Right lobe of liver (tissue), 6 donors: Measurements from ENCODE around the gene TTC28. TPM values are rescaled to one million over a fixed set of nuclear protein-coding genes. Genes with fewer than 3 reads are reported as not detected.
"Not testable (repeated sequence)": the region's sequence is repeated elsewhere in the genome, so short reads cannot be mapped to it uniquely, and the experiment has no call there.

ENCODE experiments used
- ATAC-seq, 4 donors: fragments of 200-7000 bp; cut with Tn5 transposase; one replicate each; pipeline ENCODE4 v1.9.1; 2020; ENCODE audit warnings: mild to moderate bottlenecking in 4 of 4, moderate library complexity in 4 of 4
- DNase-seq, 3 donors: peaks; one replicate each; pipeline ENCODE4 v3.0.0-alpha.2; 2020
- H3K27ac ChIP-seq, 3 donors: fragments of 200-600 bp; one replicate each; pipeline ENCODE4 v1.8.0; 2022
- H3K27me3 ChIP-seq, 2 donors: fragments of 200-600 bp; one replicate each; pipeline ENCODE4 v1.8.0; 2022
- H3K36me3 ChIP-seq, 4 donors: fragments of 200-600 bp; sonication (generic) in 1 of 4; one replicate each; pipeline versions ENCODE4 v1.5.1 to v1.8.0; 2017 to 2022; ENCODE audit warnings: control low read depth in 1 of 4
- H3K4me1 ChIP-seq, 4 donors: fragments of 200-600 bp; sonication (generic) in 1 of 4; one replicate each; pipeline versions ENCODE4 v1.5.1 to v1.8.0; 2017 to 2022; ENCODE audit warnings: control low read depth in 1 of 4
- H3K4me3 ChIP-seq, 3 donors: fragments of 200-600 bp; one replicate each; pipeline ENCODE4 v1.8.0; 2022
- H3K9me3 ChIP-seq, 4 donors: fragments of 200-600 bp; sonication (generic) in 1 of 4; one replicate each; pipeline versions ENCODE4 v1.5.1 to v1.8.0; 2017 to 2022; ENCODE audit warnings: control low read depth in 1 of 4
- POLR2A ChIP-seq: fragments of 450-650 bp; IDR thresholded peaks from one replicate; pipeline ENCODE4 v1.6.1; 2017; ENCODE audit warnings: antibody characterized with exemption, mild to moderate bottlenecking
- WGBS: methylation state at CpG from one replicate; pipeline ENCODE4 v1.1.6; 2018; ENCODE audit warnings: low coverage, low lambda C conversion rate; ENCODE audit not compliant: insufficient coverage; ENCODE audit errors: missing lambda C conversion rate; 5-methylcytosine and 5-hydroxymethylcytosine counted together
- intact Hi-C, 2 donors: fragments of 100-400 bp; cut with DNase I; formaldehyde crosslinking; loops; one replicate each; pipeline versions ENCODE4 v1.11.2 to v1.14.1; 2022
- total RNA-seq, 6 experiments: library from RNA; depleted of rRNA in 2 of 6; stranded (reverse); fragments of >200 nt in 2 of 6; fragmentation: NEBNext Ultra II Directional in 3 of 6; extraction: Animal tissue kit (Norgen Biotek cat#: 25700) in 3 of 6; gene quantifications; one replicate each; pipeline versions ENCODE4 v1.1.0 to v1.2.4, GENCODE V29; 2016 to 2023
- TF ChIP-seq, protein P1 (sequence below), 4 donors: fragments of 200-600 bp in 3 of 4; fragments of 450-650 bp in 1 of 4; IDR thresholded peaks; one replicate each; pipeline versions ENCODE4 v1.5.1 to v1.8.0; 2016 to 2022; ENCODE audit warnings: antibody characterized with exemption in 4 of 4, mild to moderate bottlenecking in 2 of 4
- donor health status: DM: no; HTN: yes; CAD: no.
- donor health status: DM: no; HTN: no; CAD: no.
- donor health status: DM: no; HTN: no; CAD: no.
- donor health status: DM: no; HTN: yes; CAD: no.
- donor health status: DM: no; HTN: yes; CAD: no.

The TTC28 gene
- total RNA-seq, 6 experiments from 2014 or later: 9.4 to 38.3 (median 15.0) TPM

DNA sequence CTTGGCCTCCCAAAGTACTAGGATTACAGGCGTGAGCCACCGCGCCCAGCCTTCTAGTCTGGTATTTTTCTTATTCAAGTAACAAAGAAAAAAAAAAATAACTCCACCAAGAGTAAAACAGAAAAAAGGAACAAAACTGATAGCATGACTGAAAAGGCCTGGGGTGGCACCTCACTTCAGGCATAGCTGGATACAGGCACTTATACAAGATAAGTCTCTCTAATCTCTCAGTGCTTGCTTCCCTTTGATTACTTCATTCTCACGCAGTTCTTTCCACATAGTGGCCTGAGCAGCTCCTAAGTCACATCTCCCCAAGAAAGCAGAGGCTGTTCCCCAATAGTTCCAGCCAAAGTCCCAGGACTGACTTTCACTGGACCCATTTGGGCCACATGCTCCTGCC lies 3.3 kb upstream of the TTC28 start:
- H3K27me3 ChIP-seq, H3K4me1 ChIP-seq, ATAC-seq, H3K36me3 ChIP-seq, intact Hi-C loops, H3K9me3 ChIP-seq, H3K27ac ChIP-seq, DNase-seq, H3K4me3 ChIP-seq: not testable (repeated sequence)
- WGBS: 86% methylated on average over 4 of the region's 4 CpGs

DNA sequence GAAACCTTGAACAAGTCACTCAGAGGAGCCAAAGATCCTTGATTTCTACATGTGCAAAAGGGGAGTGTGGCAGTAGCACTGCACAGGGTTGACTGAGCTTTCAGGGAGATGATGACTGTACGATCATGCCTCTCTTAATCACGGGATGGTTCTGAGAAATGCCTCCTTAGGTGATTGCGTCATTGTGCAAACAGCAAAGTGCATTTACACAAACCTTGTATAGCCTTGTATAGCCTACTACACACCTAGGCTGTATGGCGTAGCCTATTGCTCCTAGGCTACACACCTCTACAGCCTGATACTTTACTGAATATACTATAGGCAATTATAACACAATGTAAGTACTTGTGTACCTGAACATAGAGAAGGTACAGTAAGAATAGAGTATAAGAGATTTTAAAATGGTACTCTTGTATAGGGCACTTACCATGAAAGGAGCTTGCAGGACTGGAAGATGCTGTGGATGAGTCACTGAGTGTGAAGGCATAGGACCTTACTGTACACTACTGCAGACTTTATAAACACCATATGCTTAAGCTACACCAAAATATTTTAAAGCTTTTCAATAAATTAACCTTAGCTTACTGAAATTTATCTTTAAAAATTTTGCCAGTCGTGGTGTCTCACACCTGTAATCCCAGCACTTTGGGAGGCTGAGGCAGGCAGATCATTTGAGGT lies 1.3 kb upstream of the TTC28 start:
- H3K4me3 ChIP-seq, H3K4me1 ChIP-seq, ATAC-seq, intact Hi-C loops, H3K27ac ChIP-seq, H3K27me3 ChIP-seq, DNase-seq, H3K9me3 ChIP-seq, H3K36me3 ChIP-seq: not testable (repeated sequence)
- 33% methylated on average over 3 of the region's 5 CpGs for WGBS

DNA sequence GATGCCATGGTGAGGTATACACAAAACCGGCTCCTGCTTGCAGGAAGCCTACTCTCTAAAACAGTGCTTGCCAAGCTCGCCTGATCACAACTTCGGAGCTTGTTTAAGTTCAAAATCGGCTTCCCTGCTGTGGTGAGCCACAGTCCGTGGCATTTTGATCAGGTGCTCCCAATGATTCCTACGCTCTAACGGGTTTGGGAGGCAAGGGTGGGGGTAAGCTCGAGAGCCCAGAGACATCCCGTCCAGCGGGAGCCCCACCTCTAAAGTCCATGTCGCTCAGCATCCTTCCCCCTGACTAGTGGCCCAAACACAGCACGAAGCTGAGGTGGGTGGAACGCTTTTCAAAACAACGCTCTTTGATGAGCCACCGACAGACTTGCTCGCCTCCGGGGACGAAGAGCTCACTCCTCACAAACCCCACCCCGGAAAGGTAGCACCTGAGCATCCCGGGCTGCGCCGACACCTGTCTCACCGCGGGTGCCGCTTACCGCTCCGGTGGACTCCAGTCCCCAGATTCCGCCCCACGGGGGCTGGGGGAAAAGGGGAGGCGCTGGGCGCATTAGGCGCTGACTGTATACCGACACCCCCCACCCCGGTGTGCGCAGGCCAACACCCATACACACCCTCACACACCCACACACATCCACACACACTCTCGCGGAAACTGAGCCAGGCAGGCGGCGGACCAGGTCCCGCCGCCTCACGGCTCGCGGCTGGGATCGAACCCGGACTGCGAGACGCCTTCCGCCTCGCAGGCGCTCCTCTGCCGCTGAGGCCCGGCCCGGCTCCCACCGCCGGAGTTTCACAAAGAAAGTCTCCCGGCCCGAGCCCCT lies 646 bp downstream of the TTC28 start:
- H3K9me3 ChIP-seq, H3K27me3 ChIP-seq, H3K36me3 ChIP-seq, H3K4me1 ChIP-seq, H3K27ac ChIP-seq, intact Hi-C loops: not testable (repeated sequence)
- ATAC-seq (peak in 1 of 4 donors; percentile 60), DNase-seq (peak; percentile 39 to 52 (median 50))
- H3K4me3 ChIP-seq: peak overlapping the region; percentile 62 to 68 (median 64)
- 31% methylated on average over 12 of the region's 58 CpGs for WGBS

DNA sequence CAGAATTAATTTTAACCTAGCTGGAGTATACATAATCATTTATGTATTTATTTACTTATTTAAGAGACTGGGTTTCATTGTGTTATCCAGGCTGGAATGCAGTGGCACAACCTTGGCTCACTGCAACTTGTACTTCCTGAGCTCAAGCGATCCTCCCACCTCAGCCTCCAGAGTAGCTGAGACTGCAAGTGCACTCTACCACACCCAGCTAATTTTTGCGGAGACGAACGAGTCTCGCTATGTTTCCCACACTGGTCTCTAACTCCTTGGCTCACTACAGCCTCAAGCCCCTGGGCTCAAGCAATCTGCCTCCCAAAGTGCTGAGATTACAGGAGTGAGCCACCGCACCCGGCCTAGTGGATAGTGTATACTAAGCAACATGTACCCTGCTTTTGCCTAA lies 1.5 kb downstream of the TTC28 start:
- H3K4me1 ChIP-seq, intact Hi-C loops, H3K4me3 ChIP-seq, H3K27me3 ChIP-seq, H3K27ac ChIP-seq, ATAC-seq, H3K9me3 ChIP-seq, H3K36me3 ChIP-seq, DNase-seq: not testable (repeated sequence)
- 70% methylated on average over 7 of the region's 7 CpGs for WGBS

DNA sequence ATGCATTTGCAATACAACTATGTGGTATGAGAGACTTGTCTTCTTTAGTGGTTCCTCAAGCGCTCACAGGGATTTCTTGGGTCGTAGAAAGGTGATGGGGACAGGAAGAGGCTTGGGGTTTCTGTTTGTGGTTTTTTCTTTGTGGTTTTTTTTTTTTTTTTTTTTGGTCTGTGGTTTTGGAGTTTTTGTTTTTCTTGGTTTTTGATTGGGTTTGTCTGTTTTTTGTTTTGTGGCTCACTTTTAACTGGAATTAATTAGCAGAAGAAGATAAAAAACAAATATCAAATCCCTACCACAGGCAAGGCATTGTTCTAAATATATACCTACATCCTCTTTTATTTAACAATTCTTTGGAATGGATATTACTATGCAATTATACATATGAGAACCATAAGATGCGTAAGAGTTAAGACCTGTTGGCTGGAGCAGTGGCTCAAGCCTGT lies 5.5 kb downstream of the TTC28 start:
- WGBS: 53% methylated on average over 3 of the region's 3 CpGs

DNA sequence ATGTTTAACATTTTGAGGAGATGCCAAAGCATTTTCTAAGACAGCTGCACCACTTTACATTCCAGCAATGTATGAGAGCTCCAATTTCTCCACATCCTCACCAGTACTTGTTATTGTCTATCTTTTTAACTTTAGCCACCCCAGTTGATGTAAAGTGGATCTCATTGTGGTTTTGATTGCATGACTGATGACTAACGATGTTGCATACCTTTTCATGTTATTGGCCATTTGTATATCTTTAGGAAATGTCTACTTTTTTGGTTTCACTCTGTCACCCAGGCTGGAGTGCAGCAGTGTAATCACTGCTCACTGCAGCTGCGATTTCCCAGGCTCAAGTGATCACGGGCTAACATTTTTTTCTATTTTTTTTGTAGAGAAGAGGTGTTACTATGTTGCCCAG lies 8.9 kb downstream of the TTC28 start:
- TF ChIP-seq, protein P1, sequence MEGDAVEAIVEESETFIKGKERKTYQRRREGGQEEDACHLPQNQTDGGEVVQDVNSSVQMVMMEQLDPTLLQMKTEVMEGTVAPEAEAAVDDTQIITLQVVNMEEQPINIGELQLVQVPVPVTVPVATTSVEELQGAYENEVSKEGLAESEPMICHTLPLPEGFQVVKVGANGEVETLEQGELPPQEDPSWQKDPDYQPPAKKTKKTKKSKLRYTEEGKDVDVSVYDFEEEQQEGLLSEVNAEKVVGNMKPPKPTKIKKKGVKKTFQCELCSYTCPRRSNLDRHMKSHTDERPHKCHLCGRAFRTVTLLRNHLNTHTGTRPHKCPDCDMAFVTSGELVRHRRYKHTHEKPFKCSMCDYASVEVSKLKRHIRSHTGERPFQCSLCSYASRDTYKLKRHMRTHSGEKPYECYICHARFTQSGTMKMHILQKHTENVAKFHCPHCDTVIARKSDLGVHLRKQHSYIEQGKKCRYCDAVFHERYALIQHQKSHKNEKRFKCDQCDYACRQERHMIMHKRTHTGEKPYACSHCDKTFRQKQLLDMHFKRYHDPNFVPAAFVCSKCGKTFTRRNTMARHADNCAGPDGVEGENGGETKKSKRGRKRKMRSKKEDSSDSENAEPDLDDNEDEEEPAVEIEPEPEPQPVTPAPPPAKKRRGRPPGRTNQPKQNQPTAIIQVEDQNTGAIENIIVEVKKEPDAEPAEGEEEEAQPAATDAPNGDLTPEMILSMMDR (IDR thresholded peaks at IDR 0.05): no peak
- TF ChIP-seq POLR2A: no peak

More for the DNA sequence above, 5.5 kb downstream of the TTC28 start:
- Histone ChIP-seq H3K4me3 (no peak overlapping the region), H3K27ac (no peak overlapping the region), H3K9me3 (no peaks in the 10 kb centered on the region), H3K36me3 (no peaks in the 10 kb centered on the region), H3K4me1 (peaks cover 0 to 5% (median 0%) of the 10 kb centered on the region in 4 donors), H3K27me3 (no peaks in the 10 kb centered on the region)
- TF ChIP-seq, protein P1 (IDR thresholded peaks at IDR 0.05): no peak
- TF ChIP-seq POLR2A: no peak
- intact Hi-C loops: no loop called here
- no peak for DNase-seq
- no peak for ATAC-seq

More for the DNA sequence above, 8.9 kb downstream of the TTC28 start:
- 97% methylated on average over 3 of the region's 3 CpGs for WGBS
- no peak overlapping the region for H3K27ac ChIP-seq
- ATAC-seq (no peak), DNase-seq (no peak)
- no peaks in the 10 kb centered on the region for H3K9me3 ChIP-seq
- H3K36me3 ChIP-seq: no peaks in the 10 kb centered on the region
- no peak overlapping the region for H3K4me3 ChIP-seq
- H3K4me1 ChIP-seq: no peaks in the 10 kb centered on the region
- H3K27me3 ChIP-seq: no peaks in the 10 kb centered on the region
- intact Hi-C loops: no loop called here
